ENCODE measurements around the gene PPP6R1. TPM values are rescaled to one million over a fixed set of nuclear protein-coding genes. Genes with fewer than 3 reads are reported as not detected.

The PPP6R1 gene
- total and polyA plus RNA-seq, 2 of the 13 experiments (the other 11 are each of a cell fraction or from before 2014, with no cell fraction given): 25.8 to 54.0 TPM

- no peak for TF ChIP-seq FOSL2 (CRISPR knock-in tag; IDR thresholded peaks at IDR 0.05)
- TF ChIP-seq ZNF343 (CRISPR knock-in tag; IDR thresholded peaks at IDR 0.05): no peak
These were observed 18.7 kb upstream of the PPP6R1 start (continued) for GRCh38 chr19:55277494-55277893.

- no TSS peak for BruUV-seq (replicated peaks)
- DNase-seq (ENCODE audit: low spot score) (no peak), ATAC-seq (no peak), FAIRE-seq (no peak)
- peaks cover 6% of the 10 kb centered on the region for H3K79me2 ChIP-seq (ENCODE audit: insufficient read depth, low read length)
- no peak overlapping the region for H2AFZ ChIP-seq (ENCODE audit: low read length)
- no peaks in the 10 kb centered on the region for H3K9me3 ChIP-seq (ENCODE audit: low read length)
- no peaks in the 10 kb centered on the region; a peak in 1 of 5 replicates for H3K27me3 ChIP-seq (ENCODE audit: control insufficient read depth in 1 of 2, insufficient read depth in 2 of 2, low read length in 2 of 2)
- H3K4me2 ChIP-seq (ENCODE audit: low read depth, low read length): no peak overlapping the region
- in situ Hi-C loops (cut with HindIII; ENCODE audit: extremely low pct_ligation_motif_present, low pct_unique_long_range_greater_than_20kb) (no loop called here), intact Hi-C loops (cut with micrococcal nuclease; ENCODE audit: unreplicated experiment) (no loop called here)
- H3K36me3 ChIP-seq (replicated peaks in 1 of 2; ENCODE audit: control insufficient read depth in 1 of 2, insufficient read depth in 2 of 2, low read length in 2 of 2): peaks cover 10 to 36% of the 10 kb centered on the region in 2 experiments; a peak in 4 of 5 replicates
- H3K4me3 ChIP-seq (replicated peaks in 1 of 3; ENCODE audit: insufficient read depth in 1 of 3, low read depth in 2 of 3, low read length in 3 of 3): no peak overlapping the region
- H3K9ac ChIP-seq (ENCODE audit: insufficient read depth, low read depth, low read length): no peak overlapping the region
- ChIA-PET POLR2A (interaction anchor here (0.8 to 1.9 kb wide), 2 partner anchors 18 to 64 kb away, joined by 3 to 5 read pairs; partner anchors contain the start of gene PPP6R1), CTCF (ENCODE audit: low intra/inter-chr PET ratio, low total read pairs) (no interaction called here)
- peaks cover 24% of the 10 kb centered on the region for H3K4me1 ChIP-seq (ENCODE audit: insufficient read depth, low read length)
- H4K20me1 ChIP-seq (ENCODE audit: insufficient read depth, low read length): no peaks in the 10 kb centered on the region
- H3K27ac ChIP-seq (ENCODE audit: extremely low read length, insufficient read depth, low read length): no peak overlapping the region
- WGBS (ENCODE audit: low lambda C conversion rate): 98% methylated on average over 10 of the region's 15 CpGs
- TF ChIP-seq HES4 (CRISPR knock-in tag; IDR thresholded peaks at IDR 0.05; ENCODE audit: borderline replicate concordance) (no peak), ZNF572 (CRISPR knock-in tag; IDR thresholded peaks at IDR 0.05) (no peak), TRAFD1 (CRISPR knock-in tag; IDR thresholded peaks at IDR 0.05; ENCODE audit: borderline replicate concordance) (no peak), KMT2A (CRISPR knock-in tag; IDR thresholded peaks at IDR 0.05) (no peak), SP5 (CRISPR knock-in tag; IDR thresholded peaks at IDR 0.05; ENCODE audit: borderline replicate concordance, low read depth) (no peak), AGO2 (optimal IDR thresholded peaks at IDR 0.05; ENCODE audit: low read depth, low read length) (no peak), MXD1 (CRISPR knock-in tag; IDR thresholded peaks at IDR 0.05) (no peak), ZNF547 (CRISPR knock-in tag; IDR thresholded peaks at IDR 0.05) (no peak), ZNF224 (CRISPR knock-in tag; IDR thresholded peaks at IDR 0.05) (no peak), MAFF (IDR thresholded peaks at IDR 0.05; ENCODE audit: low read depth, low read length) (no peak), ZNF503 (CRISPR knock-in tag; IDR thresholded peaks at IDR 0.05) (no peak)
These were observed 18.1 kb upstream of the PPP6R1 start for GRCh38 chr19:55276720-55277430.
